ENCODE data around the gene TBX21.

TBX21 gene

DNA sequence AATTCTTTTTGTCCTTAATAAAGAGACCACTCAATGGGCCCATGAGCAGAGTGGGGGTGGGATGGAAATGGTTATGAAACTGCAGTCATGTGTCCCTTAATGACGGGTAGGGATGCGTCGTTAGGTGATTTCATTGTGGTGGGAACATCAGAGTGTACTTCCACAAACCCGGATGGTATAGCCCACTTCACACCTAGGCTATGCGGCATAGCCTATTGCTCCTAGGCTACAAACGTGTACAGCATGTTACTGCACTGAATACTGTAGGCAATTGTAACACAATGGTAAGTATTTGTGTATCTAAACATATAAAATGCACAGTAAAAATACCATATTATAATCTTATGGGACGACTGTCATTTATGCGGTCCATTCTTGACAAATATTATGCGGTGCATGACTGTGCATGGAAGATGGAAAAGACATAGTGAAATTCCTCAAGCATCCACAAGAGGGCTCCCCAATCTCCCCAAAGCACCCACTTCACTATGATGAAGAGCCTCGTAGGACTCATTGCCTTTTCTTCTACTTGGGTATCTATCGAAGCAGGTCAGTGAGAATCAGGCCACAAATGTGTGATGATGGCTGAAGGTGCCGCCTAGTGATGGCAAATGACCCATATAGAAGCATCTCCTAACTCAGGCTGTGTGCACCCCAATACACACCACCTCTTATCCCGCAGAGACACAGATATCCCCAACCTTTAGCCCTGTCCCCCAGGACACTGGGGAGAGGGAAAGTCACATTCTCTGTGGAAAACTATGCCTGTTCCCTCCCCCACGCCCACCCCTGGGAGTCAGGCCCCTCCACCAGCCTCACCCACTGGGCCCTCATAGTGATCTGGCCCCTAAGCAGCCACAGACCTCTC lies 43.5 kb downstream of the TBX21 start:
- no peak overlapping the region for H3K4me3 ChIP-seq (ENCODE audit: low read length)
- TF ChIP-seq ZNF274 (IDR thresholded peaks at IDR 0.05; ENCODE audit: low read depth, low read length) = no peak

DNA sequence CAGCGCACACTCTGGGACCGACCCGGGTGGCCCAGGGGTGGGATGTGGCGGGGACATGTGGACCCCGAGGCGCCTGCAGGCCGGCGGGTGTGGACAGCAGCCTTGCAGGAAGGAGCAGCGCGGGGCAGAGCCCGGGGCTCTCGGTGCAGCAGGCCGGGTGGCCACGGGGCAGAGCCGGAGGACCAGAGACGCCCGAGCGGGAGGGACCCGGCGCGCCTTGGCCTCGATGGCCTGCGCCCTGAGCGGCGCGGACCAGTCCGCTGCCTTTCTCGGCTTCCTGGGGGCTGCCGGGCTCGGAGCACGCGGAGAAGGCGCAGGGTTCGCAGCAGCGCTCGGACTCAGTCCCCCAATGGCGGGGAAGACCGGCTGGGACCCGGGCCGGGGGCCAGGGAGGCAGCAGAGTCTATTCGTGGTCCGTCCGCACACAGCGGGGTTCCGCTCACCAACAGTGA lies 45.2 kb downstream of the TBX21 start:
- TF ChIP-seq ZNF274 (IDR thresholded peaks at IDR 0.05; ENCODE audit: low read depth, low read length) = no peak

GRCh38 chr17:47781397-47781796 lies 48.4 kb downstream of the TBX21 start:
- no peak for TF ChIP-seq ZNF274 (IDR thresholded peaks at IDR 0.05; ENCODE audit: low read depth, low read length)
- no peak overlapping the region for H3K4me3 ChIP-seq (ENCODE audit: low read length)

More for the DNA sequence above, 45.2 kb downstream of the TBX21 start:
- H3K4me3 ChIP-seq (ENCODE audit: low read length) = no peak overlapping the region

GRCh38 chr17:47785538-47786123 lies 52.6 kb downstream of the TBX21 start:
- no peak for TF ChIP-seq ZNF274 (IDR thresholded peaks at IDR 0.05; ENCODE audit: low read depth, low read length)
- H3K4me3 ChIP-seq (ENCODE audit: low read length) = no peak overlapping the region

DNA sequence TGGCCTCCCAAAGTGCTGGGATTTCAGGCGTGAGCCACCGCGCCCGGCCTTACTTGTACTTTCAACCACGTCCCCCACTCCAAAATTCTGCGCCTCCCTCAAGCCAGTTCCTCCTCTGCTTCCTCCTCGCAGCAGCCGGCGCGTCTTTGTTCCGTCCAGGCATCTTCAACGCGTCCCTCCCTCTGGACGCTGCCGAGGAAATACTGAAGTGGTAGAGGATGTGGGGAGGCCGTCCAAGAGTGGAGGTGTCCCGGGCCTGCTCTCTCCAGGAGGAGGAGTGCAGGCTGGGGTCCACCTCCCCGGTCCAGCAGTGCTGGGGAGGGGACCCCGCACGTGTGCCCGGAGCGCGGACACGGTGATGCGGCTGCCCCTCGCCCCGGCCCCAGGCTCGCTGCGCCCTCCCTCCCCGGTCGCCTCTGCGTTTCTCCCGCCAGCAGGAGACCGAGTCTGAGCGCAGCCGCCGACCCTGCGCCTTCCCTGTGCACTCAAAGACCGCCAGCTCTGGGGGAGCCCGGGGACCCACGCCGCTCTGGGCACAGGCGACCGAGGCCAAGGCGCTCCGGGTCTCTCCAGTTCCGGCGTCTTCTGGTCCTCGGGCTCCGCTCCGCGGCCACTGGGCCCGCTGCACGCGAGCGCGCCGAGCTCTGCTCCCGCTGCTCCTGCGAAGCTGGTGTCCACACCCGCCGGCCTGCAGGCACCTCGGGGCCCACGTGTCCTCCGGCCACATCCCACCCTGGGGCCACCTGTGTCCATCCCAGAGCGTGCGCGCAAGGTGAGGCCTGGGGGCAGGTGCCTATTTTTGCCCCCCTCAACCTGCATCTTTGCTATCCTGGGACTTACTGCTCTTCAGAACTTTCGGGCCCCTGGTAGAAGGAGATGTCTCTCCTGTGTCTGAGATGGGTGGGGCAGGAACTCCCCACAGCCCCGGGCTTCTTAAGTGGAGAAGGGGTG lies 56.9 kb downstream of the TBX21 start:
- no peak overlapping the region; the same call in 1 of the 2 replicates for H3K4me3 ChIP-seq (ENCODE audit: low read length)
- no peak for TF ChIP-seq ZNF274 (IDR thresholded peaks at IDR 0.05; ENCODE audit: low read depth, low read length)

GRCh38 chr17:47791025-47791424 lies 58.0 kb downstream of the TBX21 start:
- no peak overlapping the region for H3K4me3 ChIP-seq (ENCODE audit: low read length)
- TF ChIP-seq ZNF274 (IDR thresholded peaks at IDR 0.05; ENCODE audit: low read depth, low read length) = no peak

DNA sequence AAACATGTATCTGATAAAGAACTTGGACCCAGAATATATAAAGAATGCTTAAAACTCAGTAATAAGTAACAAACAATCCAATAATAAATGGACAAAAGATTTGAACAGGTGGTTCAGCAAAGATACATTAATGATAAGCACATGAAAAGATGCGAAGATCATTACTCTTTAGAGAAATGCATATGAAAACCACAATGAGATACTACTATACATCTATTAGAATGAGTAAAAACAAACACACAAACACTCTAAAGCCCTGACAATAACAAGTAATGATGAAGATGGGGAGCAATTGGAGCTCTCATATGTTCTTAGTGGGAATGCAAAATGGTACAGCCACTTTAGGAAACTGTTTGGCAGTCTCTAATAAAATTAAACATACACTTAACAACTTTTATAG lies 59.4 kb downstream of the TBX21 start:
- TF ChIP-seq ZNF274 (IDR thresholded peaks at IDR 0.05; ENCODE audit: low read depth, low read length) = no peak
- H3K4me3 ChIP-seq (ENCODE audit: low read length) = no peak overlapping the region

DNA sequence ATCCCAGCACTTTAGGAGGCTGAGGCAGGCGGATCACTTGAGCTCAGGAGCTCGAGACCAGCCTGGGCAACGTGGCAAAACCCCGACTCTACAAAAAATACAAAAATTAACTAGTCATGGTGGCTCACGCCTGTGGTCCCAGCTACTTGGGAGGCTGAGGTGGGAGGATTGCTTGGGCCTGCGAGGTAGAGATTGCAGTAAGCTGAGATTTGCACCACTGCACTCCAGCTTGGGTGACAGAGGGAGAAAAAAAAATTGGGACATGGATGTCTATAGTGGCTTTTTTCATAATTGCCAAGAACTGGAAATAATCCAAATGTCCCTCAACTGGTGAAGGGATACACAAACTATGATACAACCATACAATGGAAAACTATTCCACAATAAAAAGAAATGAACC lies 59.9 kb downstream of the TBX21 start:
- no peak for TF ChIP-seq ZNF274 (IDR thresholded peaks at IDR 0.05; ENCODE audit: low read depth, low read length)

More for the DNA sequence above, 59.9 kb downstream of the TBX21 start:
- H3K4me3 ChIP-seq (ENCODE audit: low read length) = no peak overlapping the region

All from GM08714 (cell line).